GM21360 (cell line): Measurements from ENCODE around the gene DCHS1.
A peak's percentile ranks its signal among the peaks of the same experiment; 100 is the strongest.

Experiments used
- ATAC-seq: cut with Tn5 transposase; IDR thresholded peaks from one replicate; pipeline ENCODE4 v1.9.1; 2021; ENCODE audit warnings: mild to moderate bottlenecking, moderate library complexity; ENCODE audit not compliant: unreplicated experiment

DCHS1 gene

GRCh38 chr11:6628526-6628925, 27.1 kb downstream of the DCHS1 start:
- ATAC-seq, result no peak

- ATAC-seq, result peak; percentile 51
These were observed 27.8 kb downstream of the DCHS1 start for GRCh38 chr11:6627762-6628241.

DNA sequence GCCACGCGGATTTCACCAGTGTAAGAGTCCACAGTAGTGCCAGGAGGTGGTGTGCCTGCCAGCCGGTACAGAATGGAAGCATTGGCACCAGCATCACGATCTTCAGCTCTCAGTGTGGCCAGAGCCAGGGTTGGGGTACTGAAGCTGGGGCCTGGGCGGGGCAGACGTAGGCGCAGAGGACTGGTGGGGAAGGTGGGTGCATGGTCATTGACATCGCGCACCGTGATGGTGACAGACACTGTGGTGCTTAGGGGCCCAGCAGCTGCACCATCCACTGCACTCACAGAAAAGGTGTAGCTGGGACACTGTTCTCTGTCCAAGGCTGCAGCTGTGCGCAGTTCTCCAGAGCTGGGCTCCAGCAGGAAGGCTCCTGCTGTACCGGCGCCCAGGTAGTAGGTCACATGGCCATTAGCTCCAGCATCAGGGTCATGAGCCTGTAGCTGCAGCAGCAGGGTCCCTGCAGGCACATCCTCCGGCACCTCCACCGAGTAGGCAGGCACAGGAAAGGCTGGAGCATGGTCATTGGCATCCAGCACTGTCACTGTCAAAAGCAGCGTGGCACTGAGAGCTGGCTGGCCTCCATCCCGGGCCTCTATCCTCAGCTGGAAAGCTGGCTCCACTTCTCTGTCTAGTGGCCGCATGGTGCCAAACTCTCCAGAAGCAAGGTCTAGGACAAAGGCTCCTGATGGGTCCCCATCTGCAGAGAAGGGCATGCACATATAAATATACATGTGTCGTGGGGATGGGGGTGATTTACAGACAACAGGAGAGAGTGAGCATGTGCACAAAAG, 28.4 kb downstream of the DCHS1 start:
- ATAC-seq, result no peak

DNA sequence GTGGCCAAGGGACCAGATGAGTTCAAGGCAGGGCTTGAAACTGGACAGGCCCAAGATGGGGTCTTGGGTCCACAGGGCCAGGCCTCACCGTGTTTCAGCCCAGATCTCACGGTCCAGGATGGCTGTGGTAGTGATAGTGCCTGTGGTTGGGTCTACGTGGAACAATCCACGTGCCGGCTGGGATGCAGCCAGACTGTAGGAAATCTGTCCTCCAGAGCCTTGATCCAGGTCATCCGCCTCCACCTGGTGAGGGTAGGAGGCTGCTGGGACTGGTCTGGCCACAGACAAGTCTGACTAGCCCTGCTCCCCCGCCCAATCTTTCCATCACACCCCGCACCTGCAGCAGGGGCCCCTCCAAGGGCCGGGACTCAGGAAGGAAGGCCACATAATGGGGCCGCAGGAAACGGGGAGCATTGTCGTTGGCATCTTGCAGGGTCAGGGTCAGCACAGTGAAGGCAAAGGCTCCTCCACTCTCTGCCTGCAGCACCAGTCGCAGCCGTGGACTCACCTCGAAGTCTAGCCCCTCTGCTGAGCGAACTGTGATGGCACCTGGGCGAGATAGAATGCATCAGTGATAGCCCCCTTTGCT, 29.7 kb downstream of the DCHS1 start:
- ATAC-seq, result no peak

DNA sequence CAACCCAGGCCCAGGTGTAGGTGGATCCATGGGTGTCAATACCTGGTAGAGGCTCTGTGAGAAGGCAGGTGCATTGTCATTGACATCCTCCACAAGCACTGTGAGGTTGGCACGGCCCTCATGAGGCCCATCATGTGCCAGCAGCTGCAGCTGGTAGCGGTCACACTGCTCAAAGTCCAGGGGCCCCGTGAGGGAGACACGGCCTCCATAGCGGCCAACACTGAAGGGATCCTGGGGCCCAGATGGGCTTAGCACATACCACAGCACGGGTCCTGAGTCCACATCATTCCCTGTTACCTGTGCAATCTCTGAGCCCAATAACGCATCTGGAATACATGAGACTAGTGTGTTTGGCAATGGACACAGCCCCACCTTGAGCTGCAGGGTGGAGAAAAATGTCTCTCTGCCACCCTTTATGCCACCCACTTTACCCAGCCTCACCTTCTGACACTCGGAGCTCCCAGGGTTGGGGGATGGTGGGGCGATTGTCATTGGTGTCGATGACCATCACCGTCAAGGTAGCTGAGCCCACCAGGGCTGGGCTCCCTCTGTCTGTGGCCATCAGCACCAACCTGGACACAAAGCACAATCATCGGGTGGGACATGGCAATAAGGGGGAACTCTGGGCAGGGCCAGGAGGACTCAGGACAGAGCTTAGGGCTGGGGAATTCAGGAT, 30.3 kb downstream of the DCHS1 start:
- no peak for ATAC-seq

- ATAC-seq, result no peak
These were observed 31.9 kb downstream of the DCHS1 start for GRCh38 chr11:6623391-6624363.

- ATAC-seq, result no peak
These were observed 33.1 kb downstream of the DCHS1 start for GRCh38 chr11:6622261-6623171.

DNA sequence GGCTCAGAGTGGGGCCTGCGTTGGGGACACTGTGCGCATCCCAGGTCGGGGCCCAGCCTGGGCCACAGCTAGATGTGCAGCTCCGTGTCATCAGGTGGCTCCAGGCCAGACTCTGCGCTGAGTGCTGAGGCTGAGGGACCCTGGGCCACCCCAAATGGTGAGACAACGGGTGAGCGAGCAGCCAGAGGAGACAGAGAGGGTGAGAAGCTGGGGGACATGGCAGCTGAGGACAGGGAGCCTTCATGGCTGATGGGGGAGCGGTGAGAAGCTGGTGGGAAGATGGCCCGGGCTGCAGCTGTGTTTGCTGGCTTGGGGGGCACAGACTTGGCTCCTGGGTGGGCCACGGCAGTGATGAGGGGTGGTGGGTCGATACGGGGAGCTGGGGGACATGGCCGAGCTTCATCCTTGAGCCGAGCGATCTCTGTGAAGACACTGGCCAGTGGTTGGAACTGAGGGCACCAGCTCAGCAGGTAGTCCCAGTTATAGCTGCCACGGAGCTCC, 33.8 kb downstream of the DCHS1 start:
- no peak for ATAC-seq

GRCh38 chr11:6620636-6621035, 35.0 kb downstream of the DCHS1 start:
- no peak for ATAC-seq

GRCh38 chr11:6619004-6619745, 36.4 kb downstream of the DCHS1 start, which contains the start of gene TPP1:
Gene TPP1 (minus strand): TSS chr11:6619422. CDS start chr11:6619400, 22 bp downstream.
- peak; percentile 99 for ATAC-seq

DNA sequence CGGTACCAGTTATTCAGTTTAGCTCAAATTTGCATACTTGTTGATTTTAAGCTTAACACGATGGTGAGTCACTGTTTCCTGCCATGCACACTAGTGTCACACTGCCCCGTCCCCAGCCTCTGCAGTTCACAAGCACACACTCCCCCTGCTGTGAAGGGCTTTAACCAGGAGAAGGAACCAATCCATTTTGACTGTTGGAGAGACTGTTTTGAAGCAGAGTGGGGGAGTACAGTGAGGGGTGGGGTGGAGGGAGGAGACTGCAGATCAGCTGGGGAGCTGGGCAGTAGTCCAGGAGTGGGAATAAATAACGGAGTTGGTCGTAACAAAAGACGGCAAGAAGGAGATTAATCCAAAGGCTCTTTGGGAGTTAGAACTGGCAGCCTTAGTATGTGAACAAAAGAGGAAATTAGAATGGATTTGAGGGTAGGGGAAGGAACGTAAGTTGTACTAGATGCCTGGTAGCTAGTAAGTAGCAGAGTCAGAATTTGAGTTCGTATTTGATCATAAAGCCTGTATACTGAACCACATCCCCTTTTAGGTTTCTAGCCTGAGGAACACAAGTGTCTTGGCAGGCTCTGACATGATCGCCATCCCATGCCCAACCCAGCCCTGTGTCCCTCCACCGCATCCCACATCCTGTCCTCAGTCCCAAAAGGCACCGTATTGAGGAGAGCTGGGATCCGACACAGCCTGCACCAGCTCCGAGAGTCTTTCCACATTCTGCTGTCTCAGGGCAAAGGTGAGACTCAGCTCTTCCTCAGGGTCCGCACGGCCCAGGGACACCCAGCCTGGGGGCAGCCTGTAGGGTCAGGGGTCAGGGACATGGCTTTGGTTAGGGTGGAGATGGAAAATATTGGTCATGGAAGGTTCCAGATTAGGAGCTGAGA, 37.2 kb downstream of the DCHS1 start:
- no peak for ATAC-seq

- no peak for ATAC-seq
These were observed 38.3 kb downstream of the DCHS1 start for GRCh38 chr11:6617315-6617781.

- ATAC-seq, result no peak
These were observed 38.9 kb downstream of the DCHS1 start for GRCh38 chr11:6616596-6617250.

- no peak for ATAC-seq
These were observed 39.6 kb downstream of the DCHS1 start for GRCh38 chr11:6615882-6616585.

- no peak for ATAC-seq
These were observed 40.6 kb downstream of the DCHS1 start for GRCh38 chr11:6615046-6615445.

GRCh38 chr11:6614446-6614845, 41.2 kb downstream of the DCHS1 start:
- ATAC-seq, result no peak
